GM23338 (cell line): ENCODE results near the gene KRT8. TPM values are rescaled to one million over a fixed set of nuclear protein-coding genes. Genes with fewer than 3 reads are reported as not detected.

Source experiments
- ATAC-seq: fragments of 200-7000 bp; cut with Tn5 transposase; 3 replicates; pipeline ENCODE4 v1.9.1; 2020
- DNase-seq: peaks from one replicate; pipeline ENCODE4 v3.0.0-alpha.2; 2015; ENCODE audit warnings: low spot score
- H2AFZ ChIP-seq: fragments of 200-600 bp; sonication (generic); 2 replicates; pipeline ENCODE4 v1.8.0; 2016; ENCODE audit warnings: antibody characterized with exemption, mild to moderate bottlenecking, moderate library complexity
- H3F3A ChIP-seq: fragments of 200-600 bp; sonication (generic); replicated peaks from 2 replicates; pipeline ENCODE4 v1.8.0; 2017; ENCODE audit warnings: antibody characterized with exemption, mixed run types, low read depth
- H3K27ac ChIP-seq: fragments of 200-600 bp; sonication (generic); 2 replicates; pipeline ENCODE4 v1.6.1; 2016; ENCODE audit warnings: low read depth
- H3K27me3 ChIP-seq: fragments of 200-600 bp; sonication (generic); 2 replicates; pipeline ENCODE4 v1.8.0; 2016; ENCODE audit warnings: mild to moderate bottlenecking, mixed run types, moderate library complexity; ENCODE audit not compliant: insufficient read depth
- H3K36me3 ChIP-seq: fragments of 200-600 bp; sonication (generic); 2 replicates; pipeline ENCODE4 v1.8.0; 2016; ENCODE audit warnings: mild to moderate bottlenecking; ENCODE audit not compliant: insufficient read depth
- H3K4me1 ChIP-seq: fragments of 200-600 bp; sonication (generic); 2 replicates; pipeline ENCODE4 v1.8.0; 2016; ENCODE audit warnings: mild to moderate bottlenecking, moderate library complexity; ENCODE audit not compliant: insufficient read depth
- H3K4me2 ChIP-seq: fragments of 200-600 bp; sonication (generic); 2 replicates; pipeline ENCODE4 v1.7.1; 2017; ENCODE audit warnings: mixed run types
- H3K4me3 ChIP-seq: fragments of 200-600 bp; sonication (generic); 2 replicates; pipeline ENCODE4 v1.6.1; 2016; ENCODE audit warnings: mixed run types
- H3K79me2 ChIP-seq: fragments of 200-600 bp; sonication (generic); replicated peaks from 2 replicates; pipeline ENCODE4 v1.8.0; 2017; ENCODE audit warnings: mild to moderate bottlenecking; ENCODE audit not compliant: insufficient read depth
- H3K9me2 ChIP-seq: fragments of 200-600 bp; sonication (generic); 2 replicates; pipeline ENCODE4 v1.8.0; 2017; ENCODE audit not compliant: insufficient read depth
- H4K20me1 ChIP-seq: fragments of 200-600 bp; sonication (generic); replicated peaks from 2 replicates; pipeline ENCODE4 v1.8.0; 2017; ENCODE audit warnings: mild to moderate bottlenecking; ENCODE audit not compliant: insufficient read depth
- H3K27ac Mint-ChIP-seq: 2 replicates; pipeline ENCODE4 v1.8.0; 2020; ENCODE audit warnings: inconsistent platforms, mild to moderate bottlenecking, moderate library complexity, mixed read lengths
- H3K27me3 Mint-ChIP-seq: 3 replicates; pipeline ENCODE4 v1.8.0; 2022; ENCODE audit warnings: low read depth, mild to moderate bottlenecking, moderate library complexity, mixed read lengths, inconsistent platforms; ENCODE audit not compliant: insufficient read depth, poor library complexity
- H3K36me3 Mint-ChIP-seq: 3 replicates; pipeline ENCODE4 v1.8.0; 2021; ENCODE audit warnings: low read depth, mild to moderate bottlenecking, inconsistent platforms, moderate library complexity, mixed read lengths
- H3K4me1 Mint-ChIP-seq: 3 replicates; pipeline ENCODE4 v1.8.0; 2020; ENCODE audit warnings: mild to moderate bottlenecking, inconsistent platforms, mixed read lengths
- H3K4me3 Mint-ChIP-seq: 3 replicates; pipeline ENCODE4 v1.8.0; 2021; ENCODE audit warnings: moderate library complexity, mild to moderate bottlenecking, inconsistent platforms, mixed read lengths
- H3K9me3 Mint-ChIP-seq: 3 replicates; pipeline ENCODE4 v1.8.0; 2020; ENCODE audit warnings: moderate library complexity, mild to moderate bottlenecking, inconsistent platforms, mixed read lengths
- CREB1 ChIP-seq: fragments of 250-450 bp; sonication (Bioruptor Pico); IDR thresholded peaks from 2 replicates; pipeline ENCODE4 v1.5.0; 2020; ENCODE audit warnings: low read depth, mild to moderate bottlenecking, moderate library complexity
- CTCF ChIP-seq, 2 experiments: fragments of 200-600 bp in 1 of 2; sonication (generic) in 1 of 2; conservative IDR thresholded peaks; 2 replicates each; pipeline versions ENCODE4 v1.5.1 to v1.6.1; 2016 to 2017; ENCODE audit warnings: antibody characterized with exemption in 2 of 2, low read depth in 2 of 2, mild to moderate bottlenecking in 2 of 2, moderate library complexity in 1 of 2
- ETS1 ChIP-seq: IDR thresholded peaks from 2 replicates; pipeline ENCODE4 v1.6.1; 2016; ENCODE audit warnings: antibody characterized with exemption
- EZH2 ChIP-seq: fragments of 200-600 bp; sonication (generic); IDR thresholded peaks from one replicate; pipeline ENCODE4 v1.8.0; 2017; ENCODE audit warnings: antibody characterized with exemption, mild to moderate bottlenecking, low read depth; ENCODE audit not compliant: unreplicated experiment
- EZH2phosphoT487 ChIP-seq: fragments of 200-600 bp; sonication (generic); IDR thresholded peaks from one replicate; pipeline ENCODE4 v1.8.1; 2018; ENCODE audit warnings: antibody characterized with exemption; ENCODE audit not compliant: unreplicated experiment
- JUNB ChIP-seq: IDR thresholded peaks from one replicate; pipeline ENCODE4 v1.6.1; 2016; ENCODE audit warnings: antibody characterized with exemption; ENCODE audit not compliant: unreplicated experiment
- NANOG ChIP-seq: IDR thresholded peaks from 2 replicates; pipeline ENCODE4 v1.6.1; 2016; ENCODE audit warnings: antibody characterized with exemption, borderline replicate concordance
- POLR2AphosphoS5 ChIP-seq: IDR thresholded peaks from 2 replicates; pipeline ENCODE4 v1.6.1; 2016; ENCODE audit warnings: antibody characterized with exemption, low read depth
- REST ChIP-seq: IDR thresholded peaks from one replicate; pipeline ENCODE4 v1.6.1; 2018; ENCODE audit warnings: antibody characterized with exemption; ENCODE audit not compliant: unreplicated experiment
- STAT1 ChIP-seq: IDR thresholded peaks from one replicate; pipeline ENCODE4 v1.6.1; 2016; ENCODE audit warnings: antibody characterized with exemption; ENCODE audit not compliant: unreplicated experiment
- ZNF114 ChIP-seq: fragments of 250-450 bp; sonication (Bioruptor Pico); IDR thresholded peaks from 2 replicates; pipeline ENCODE4 v1.5.0; 2020; ENCODE audit warnings: mild to moderate bottlenecking, moderate library complexity
- ZNF331 ChIP-seq: fragments of 250-450 bp; sonication (Bioruptor Pico); IDR thresholded peaks from 2 replicates; pipeline ENCODE4 v1.5.0; 2020; ENCODE audit warnings: low read depth, mild to moderate bottlenecking, moderate library complexity
- ZNF462 ChIP-seq: fragments of 250-450 bp; sonication (Bioruptor Pico); IDR thresholded peaks from 2 replicates; pipeline ENCODE4 v1.5.0; 2020; ENCODE audit warnings: mild to moderate bottlenecking, moderate library complexity
- polyA plus RNA-seq: library from polyadenylated mRNA; unstranded; fragments of >200 nt; fragmentation: Nextera tagmentation; extraction: Ambion mirVana; gene quantifications from 2 replicates; pipeline ENCODE4 v1.2.1, GENCODE V29; 2016
- total RNA-seq: library from RNA; depleted of rRNA; stranded (reverse); fragments of >200 nt; shearing (Covaris generic); gene quantifications from 2 replicates; pipeline ENCODE4 v1.2.3, GENCODE V29; 2014

The KRT8 gene
- total and polyA plus RNA-seq, 2 experiments from 2014 or later: 250 to 322 TPM

GRCh38 chr12:52926596-52927234 lies 21.8 kb upstream of the KRT8 start:
- H3K4me2 ChIP-seq: peak overlapping the region; percentile 64; the same call in 1 of the 2 replicates
- no peaks in the 10 kb centered on the region for H3K27me3 ChIP-seq
- H3K4me1 ChIP-seq: peaks cover 26% of the 10 kb centered on the region
- no peaks in the 10 kb centered on the region for H3K79me2 ChIP-seq
- no peak for TF ChIP-seq ZNF331 (CRISPR knock-in tag)
- no peak for TF ChIP-seq ETS1
- no peak for TF ChIP-seq NANOG
- TF ChIP-seq CTCF (conservative IDR thresholded peaks at IDR 0.05; ENCODE audit: low read depth in 2 of 2): no peak
- TF ChIP-seq REST: no peak
- no peak for TF ChIP-seq JUNB
- TF ChIP-seq POLR2AphosphoS5: no peak
- no peak for TF ChIP-seq ZNF114 (CRISPR knock-in tag)
- no peak for TF ChIP-seq EZH2phosphoT487
- TF ChIP-seq STAT1: no peak
- no peak for TF ChIP-seq EZH2
- no peak for TF ChIP-seq CREB1
- no peak for TF ChIP-seq ZNF462 (CRISPR knock-in tag)
- no peaks in the 10 kb centered on the region for H3K9me2 ChIP-seq
- Mint-ChIP-seq H3K36me3 (no peaks in the 10 kb centered on the region), H3K9me3 (no peaks in the 10 kb centered on the region), H3K4me1 (peaks cover 35% of the 10 kb centered on the region), H3K27ac (no peak overlapping the region), H3K27me3 (peaks cover 10% of the 10 kb centered on the region), H3K4me3 (no peak overlapping the region; the same call in 2 of the 3 replicates)
- DNase-seq (no peak), ATAC-seq (no peak)
- no peak overlapping the region for H3K4me3 ChIP-seq
- no peak overlapping the region for H2AFZ ChIP-seq
- H3K27ac ChIP-seq: peak overlapping the region; percentile 66; the same call in 1 of the 2 replicates
- no peaks in the 10 kb centered on the region for H3K36me3 ChIP-seq
- H4K20me1 ChIP-seq: no peaks in the 10 kb centered on the region
- H3F3A ChIP-seq: no peaks in the 10 kb centered on the region
